DOHH2 (cell line): Measurements from ENCODE around the gene USP46.

Source experiments
- H3F3A ChIP-seq: fragments of 200-600 bp; sonication (generic), shearing (Covaris generic); 2 replicates; pipeline ENCODE4 v1.6.0; 2016; ENCODE audit warnings: antibody characterized with exemption, mild to moderate bottlenecking; ENCODE audit not compliant: control insufficient read depth, insufficient read depth
- H3K27ac ChIP-seq: fragments of 200-600 bp; sonication (generic); 2 replicates; pipeline ENCODE4 v1.5.1; 2014; ENCODE audit warnings: low read depth, mild to moderate bottlenecking, low read length, moderate library complexity
- H3K27me3 ChIP-seq: fragments of 200-600 bp; sonication (generic); 2 replicates; pipeline ENCODE4 v1.6.1; 2014; ENCODE audit warnings: mild to moderate bottlenecking, low read length, mixed read lengths; ENCODE audit not compliant: control insufficient read depth
- H3K36me3 ChIP-seq: fragments of 200-600 bp; sonication (generic); 2 replicates; pipeline ENCODE4 v1.6.1; 2014; ENCODE audit warnings: mild to moderate bottlenecking, low read length, moderate library complexity, mixed read lengths; ENCODE audit not compliant: control insufficient read depth
- H3K4me1 ChIP-seq: fragments of 200-600 bp; sonication (generic); 2 replicates; pipeline ENCODE4 v1.6.1; 2014; ENCODE audit warnings: mild to moderate bottlenecking, low read length, mixed read lengths; ENCODE audit not compliant: control insufficient read depth
- H3K4me2 ChIP-seq: fragments of 200-600 bp; sonication (generic); 2 replicates; pipeline ENCODE4 v1.6.0; 2014; ENCODE audit warnings: mild to moderate bottlenecking, low read length, moderate library complexity
- H3K4me3 ChIP-seq: fragments of 200-600 bp; sonication (generic); 2 replicates; pipeline ENCODE4 v1.5.1; 2014; ENCODE audit warnings: mild to moderate bottlenecking, low read length, mixed read lengths
- H3K79me2 ChIP-seq: fragments of 200-600 bp; sonication (generic); 2 replicates; pipeline ENCODE4 v1.6.1; 2014; ENCODE audit warnings: mild to moderate bottlenecking, low read length, mixed read lengths; ENCODE audit not compliant: control insufficient read depth
- H3K9me2 ChIP-seq: fragments of 200-600 bp; sonication (generic); replicated peaks from 2 replicates; pipeline ENCODE4 v1.6.1; 2014; ENCODE audit warnings: mild to moderate bottlenecking, low read length, mixed read lengths; ENCODE audit not compliant: control insufficient read depth
- H3K9me3 ChIP-seq: fragments of 200-600 bp; sonication (generic); 2 replicates; pipeline ENCODE4 v1.6.1; 2014; ENCODE audit warnings: antibody characterized with exemption, low read length, mixed read lengths; ENCODE audit not compliant: control insufficient read depth, insufficient read depth
- H4K20me1 ChIP-seq: fragments of 200-600 bp; sonication (generic); 2 replicates; pipeline ENCODE4 v1.6.0; 2014; ENCODE audit warnings: low read depth, mild to moderate bottlenecking, antibody characterized with exemption, low read length, moderate library complexity; ENCODE audit not compliant: control insufficient read depth, insufficient read depth
- CTCF ChIP-seq: fragments of 200-600 bp; sonication (generic); IDR thresholded peaks from one replicate; pipeline ENCODE4 v1.5.1; 2014; ENCODE audit warnings: antibody characterized with exemption, mild to moderate bottlenecking, low read depth, low read length; ENCODE audit not compliant: poor library complexity, severe bottlenecking
- EZH2phosphoT487 ChIP-seq: fragments of 200-600 bp; sonication (generic); IDR thresholded peaks from 2 replicates; pipeline ENCODE4 v1.6.1; 2017; ENCODE audit warnings: borderline replicate concordance, mild to moderate bottlenecking, antibody characterized with exemption, low read length, moderate library complexity, mixed read lengths

Gene USP46

GRCh38 chr4:52572936-52573485 is 86.1 kb downstream of the USP46 start:
- no peaks in the 10 kb centered on the region for H4K20me1 ChIP-seq
- no peaks in the 10 kb centered on the region for H3K9me2 ChIP-seq
- H3F3A ChIP-seq = no peaks in the 10 kb centered on the region
- H3K27ac ChIP-seq = no peak overlapping the region
- H3K4me2 ChIP-seq = no peak overlapping the region
- TF ChIP-seq CTCF = no peak
- no peak for TF ChIP-seq EZH2phosphoT487
- H3K9me3 ChIP-seq = no peaks in the 10 kb centered on the region
- no peaks in the 10 kb centered on the region for H3K4me1 ChIP-seq
- H3K27me3 ChIP-seq = no peaks in the 10 kb centered on the region
- no peak overlapping the region for H3K4me3 ChIP-seq
- H3K36me3 ChIP-seq = no peaks in the 10 kb centered on the region
- H3K79me2 ChIP-seq = no peaks in the 10 kb centered on the region

GRCh38 chr4:52568351-52568750 is 90.8 kb downstream of the USP46 start:
- Histone ChIP-seq H3K27me3 (no peaks in the 10 kb centered on the region), H3K4me2 (no peak overlapping the region), H3K27ac (no peak overlapping the region)

GRCh38 chr4:52566136-52567031 is 92.7 kb downstream of the USP46 start:
- Histone ChIP-seq H3K79me2 (no peaks in the 10 kb centered on the region), H3F3A (no peaks in the 10 kb centered on the region), H3K9me2 (no peaks in the 10 kb centered on the region), H3K4me3 (no peak overlapping the region), H3K27ac (no peak overlapping the region), H3K4me2 (no peak overlapping the region), H3K9me3 (no peaks in the 10 kb centered on the region; the same call in 1 of the 2 replicates), H3K36me3 (no peaks in the 10 kb centered on the region), H3K4me1 (no peaks in the 10 kb centered on the region), H4K20me1 (no peaks in the 10 kb centered on the region), H3K27me3 (no peaks in the 10 kb centered on the region)
- TF ChIP-seq EZH2phosphoT487 (no peak), CTCF (no peak)

More at GRCh38 chr4:52568351-52568750, 90.8 kb downstream of the USP46 start:
- H3K4me1 ChIP-seq = no peaks in the 10 kb centered on the region
- no peaks in the 10 kb centered on the region for H3K79me2 ChIP-seq
- no peak for TF ChIP-seq CTCF
- no peak for TF ChIP-seq EZH2phosphoT487
- H3K9me2 ChIP-seq = no peaks in the 10 kb centered on the region
- no peaks in the 10 kb centered on the region for H4K20me1 ChIP-seq
- H3K9me3 ChIP-seq = no peaks in the 10 kb centered on the region
- H3F3A ChIP-seq = no peaks in the 10 kb centered on the region
- no peak overlapping the region for H3K4me3 ChIP-seq
- no peaks in the 10 kb centered on the region for H3K36me3 ChIP-seq
